DMS53 treated with DMSO at 0.1 percent for 48 hours (cell line): ENCODE data around the gene PAH.
"Not testable (repeated sequence)": the region's sequence is repeated elsewhere in the genome, so short reads cannot be mapped to it uniquely, and the experiment has no call there.

Experiments used
- DNase-seq: peaks from one replicate; lab custom pipeline; 2025; ENCODE audit not compliant: unreplicated experiment; lab: John Stamatoyannopoulos, UW

Gene PAH

GRCh38 chr12:102833687-102834441 is 83.2 kb downstream of the PAH start:
- no peak for DNase-seq

DNA sequence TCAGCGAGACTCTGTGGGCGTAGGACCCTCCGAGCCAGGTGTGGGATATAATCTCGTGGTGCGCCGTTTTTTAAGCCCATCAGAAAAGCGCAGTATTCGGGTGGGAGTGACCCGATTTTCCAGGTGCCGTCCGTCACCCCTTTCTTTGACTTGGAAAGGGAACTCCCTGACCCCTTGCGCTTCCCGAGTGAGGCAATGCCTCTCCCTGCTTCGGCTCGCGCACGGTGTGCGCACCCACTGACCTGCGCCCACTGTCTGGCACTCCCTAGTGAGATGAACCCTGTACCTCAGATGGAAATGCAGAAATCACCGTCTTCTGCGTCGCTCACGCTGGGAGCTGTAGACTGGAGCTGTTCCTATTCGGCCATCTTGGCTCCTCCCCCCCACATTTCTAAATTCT is 84.2 kb downstream of the PAH start:
- DNase-seq = not testable (repeated sequence)

- DNase-seq = no peak
Measured at GRCh38 chr12:102824218-102824835, 92.7 kb downstream of the PAH start.

DNA sequence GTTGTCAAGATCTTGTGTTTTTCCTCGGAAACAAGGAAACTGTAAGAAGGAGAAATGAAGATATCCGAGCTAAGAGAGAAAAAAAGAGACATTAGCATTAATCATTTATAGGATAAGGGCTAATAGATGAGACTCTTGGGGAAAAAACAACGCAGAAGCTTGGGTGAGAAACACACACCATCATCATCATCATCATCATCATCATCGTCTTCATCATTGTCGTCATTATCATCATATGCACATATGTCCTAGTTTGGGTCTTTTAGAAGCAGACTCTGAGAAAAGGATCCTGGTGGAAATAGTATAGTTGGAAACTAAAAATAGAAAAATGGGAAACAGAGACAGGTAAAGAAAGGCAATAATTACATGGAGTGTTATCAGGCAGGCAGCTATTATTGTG is 95.9 kb downstream of the PAH start:
- DNase-seq = no peak

- peak; percentile 51 for DNase-seq
Measured at GRCh38 chr12:102816816-102817434, 100.1 kb downstream of the PAH start.

- no peak for DNase-seq
Measured at GRCh38 chr12:102814691-102815367, 102.2 kb downstream of the PAH start.

DNA sequence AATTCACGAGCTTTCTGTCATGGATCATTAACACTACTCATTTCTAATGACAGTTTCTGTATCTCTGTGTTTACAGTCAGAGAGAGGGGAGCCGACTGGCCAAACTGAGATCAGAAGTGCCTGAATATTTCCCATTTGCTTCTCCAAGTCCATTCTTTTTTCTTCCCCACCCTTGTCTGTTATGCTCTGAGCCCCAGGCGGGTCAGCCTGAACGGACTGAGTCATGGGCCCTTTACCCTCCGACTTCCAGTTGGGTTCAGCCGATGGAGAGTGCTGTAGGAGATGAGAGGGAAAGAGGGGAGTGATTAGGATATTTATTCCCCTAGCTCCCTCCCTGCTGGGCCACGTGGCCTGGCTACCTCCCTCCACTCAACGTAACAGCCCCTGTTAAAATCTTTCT is 104.7 kb downstream of the PAH start:
- DNase-seq = no peak

DNA sequence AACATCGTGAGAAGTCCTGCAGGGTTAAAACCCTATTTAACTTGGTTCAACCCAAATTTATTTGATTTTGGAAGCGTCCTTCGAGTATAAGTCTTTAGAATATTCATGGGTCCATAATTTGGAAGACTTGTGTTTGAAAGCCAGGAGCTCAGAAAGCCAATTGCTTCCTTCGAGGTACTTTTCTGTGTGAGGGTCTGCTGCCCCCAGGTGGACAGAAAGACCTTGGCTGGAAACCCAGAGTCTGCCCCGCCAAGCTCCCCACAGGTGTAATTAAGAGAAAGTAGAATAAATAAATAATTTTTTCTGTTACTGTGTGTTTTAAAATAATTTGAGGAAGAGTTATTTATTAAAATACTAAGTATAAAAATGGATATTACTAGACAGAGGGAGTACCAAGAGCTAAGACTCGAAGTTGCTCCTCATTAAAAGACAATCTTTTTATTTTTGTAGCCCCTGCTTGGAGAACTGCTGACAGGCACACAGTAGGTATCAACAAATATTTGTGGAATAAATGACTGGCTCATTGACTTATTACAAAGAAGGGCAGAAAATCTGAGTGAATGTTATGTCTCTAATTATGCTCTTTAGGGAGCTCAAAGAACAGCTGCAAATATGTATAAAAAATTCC is 105.8 kb downstream of the PAH start:
- peak; percentile 43 for DNase-seq

GRCh38 chr12:102808412-102808811 is 108.6 kb downstream of the PAH start:
- DNase-seq = no peak

DNA sequence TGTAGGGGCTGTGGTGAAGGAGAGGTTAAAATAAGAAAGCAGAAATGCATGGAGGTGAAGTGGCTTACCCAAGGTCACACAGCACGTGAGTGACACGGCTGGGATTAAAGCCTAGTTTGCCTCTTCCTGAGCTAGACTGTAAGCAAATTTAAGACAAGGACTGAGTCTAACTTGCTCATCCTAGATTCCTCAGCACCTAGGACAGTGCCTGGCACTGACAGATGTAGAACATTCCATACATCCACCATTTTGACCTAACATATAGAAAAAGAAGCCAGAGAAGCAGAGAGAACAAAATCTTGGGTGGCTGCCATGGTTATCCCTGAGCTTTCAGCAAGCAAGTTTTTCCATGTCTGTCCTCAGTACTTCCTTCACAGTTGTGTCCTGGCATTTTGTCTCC is 110.5 kb downstream of the PAH start:
- DNase-seq = no peak

DNA sequence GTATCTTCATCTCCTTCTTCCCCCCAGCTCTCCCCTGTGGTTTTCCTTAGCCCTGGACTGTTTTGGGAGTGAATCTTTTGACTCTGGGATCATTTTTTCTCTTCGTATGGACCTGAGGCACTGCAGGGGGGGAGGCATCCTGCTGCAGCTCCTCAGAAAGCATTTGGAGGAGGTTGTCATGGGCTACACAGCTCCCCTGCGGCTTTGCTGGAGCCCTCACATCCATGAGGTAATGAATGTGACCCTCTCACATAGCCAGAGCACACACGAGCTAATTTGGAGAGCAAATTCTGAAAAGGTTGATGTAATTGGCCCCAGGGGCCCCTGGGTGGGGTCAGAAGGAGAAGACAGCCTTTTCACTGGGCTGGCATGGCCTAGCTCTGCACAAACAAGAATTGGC is 110.9 kb downstream of the PAH start:
- no peak for DNase-seq

DNA sequence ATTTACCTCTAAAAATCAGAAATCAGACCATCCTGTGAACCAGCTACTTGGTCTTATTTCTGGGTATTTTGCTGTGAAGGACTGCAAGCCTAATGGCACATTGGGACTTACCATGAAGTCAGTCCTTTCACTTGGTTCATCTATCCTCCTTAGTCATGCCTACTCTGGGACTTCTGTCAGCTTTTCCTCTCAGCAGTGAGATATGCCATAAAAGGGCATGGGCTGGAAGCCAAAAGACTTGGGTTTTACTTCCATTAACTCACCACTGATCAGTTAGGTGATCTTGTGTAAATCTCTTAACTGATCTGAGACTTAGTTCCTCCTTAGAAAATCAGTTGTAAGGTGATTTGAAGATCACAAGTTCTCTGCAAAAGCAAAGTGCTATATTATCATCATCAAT is 116.5 kb downstream of the PAH start:
- no peak for DNase-seq

GRCh38 chr12:102799229-102799628 is 117.8 kb downstream of the PAH start:
- no peak for DNase-seq

GRCh38 chr12:102797528-102797927 is 119.5 kb downstream of the PAH start:
- no peak for DNase-seq

- no peak for DNase-seq
Measured at GRCh38 chr12:102793921-102794320, 123.1 kb downstream of the PAH start.
